A549 (cell line): ENCODE results near the gene PXYLP1. TPM values are rescaled to one million over a fixed set of nuclear protein-coding genes. Genes with fewer than 3 reads are reported as not detected.

Source experiments
- ATAC-seq, 2 experiments: fragments of 200-7000 bp in 1 of 2; fragments of >200 bp in 1 of 2; cut with Nextera tagmentation in 1 of 2; cut with Tn5 transposase in 1 of 2; 3 replicates each; pipeline versions ENCODE4 v1.8.0 to v1.9.1; 2018 to 2020; ENCODE audit warnings: mild to moderate bottlenecking in 1 of 2, moderate library complexity in 1 of 2
- CTCF ChIA-PET: fragments of 300-600 bp; sonication (Branson Sonifier 250); formaldehyde crosslinking; extraction: SDS; loops from one replicate; lab custom pipeline; 2021; ENCODE audit warnings: antibody characterized with exemption, inconsistent platforms; lab: Yijun Ruan, JAX
- POLR2A ChIA-PET: fragments of 350-600 bp; formaldehyde crosslinking; extraction: SDS; loops from one replicate; lab custom pipeline; 2021; ENCODE audit warnings: antibody characterized with exemption, inconsistent platforms; lab: Yijun Ruan, JAX
- DNase-seq, 2 experiments: peaks; one replicate each; pipeline versions ENCODE4 v3.0.0 to v3.0.0-alpha.2; 2011 to 2016; ENCODE audit warnings: low read depth in 1 of 2, low spot score in 1 of 2
- FAIRE-seq: peaks from 2 replicates; lab custom pipeline; 2011; peaks lifted over from hg19 to GRCh38; lab: Jason Lieb, UNC
- H3K27ac ChIP-seq, 2 experiments: fragments of >200 bp; sonication (Bioruptor Twin); formaldehyde crosslinking; 3 replicates each; pipeline ENCODE4 v1.5.1; 2016 to 2017
- H3K4me1 ChIP-seq: fragments of >200 bp; sonication (Bioruptor Twin); formaldehyde crosslinking; 3 replicates; pipeline ENCODE4 v1.6.1; 2016
- H3K4me2 ChIP-seq: fragments of >200 bp; sonication (Bioruptor Twin); formaldehyde crosslinking; 3 replicates; pipeline ENCODE4 v1.6.1; 2016
- H3K4me3 ChIP-seq: fragments of >200 bp; sonication (Bioruptor Twin); formaldehyde crosslinking; 3 replicates; pipeline ENCODE4 v1.5.1; 2016
- H3K9me3 ChIP-seq: fragments of >200 bp; sonication (Bioruptor Twin); formaldehyde crosslinking; 3 replicates; pipeline ENCODE4 v1.6.1; 2016
- CBX8 ChIP-seq: fragments of 200-600 bp; sonication (generic); IDR thresholded peaks from 2 replicates; pipeline ENCODE4 v1.6.1; 2016
- CEBPB ChIP-seq, 2 experiments: fragments of >200 bp in 1 of 2; sonication (Bioruptor Twin) in 1 of 2; formaldehyde crosslinking in 1 of 2; IDR thresholded peaks; 2 replicates each; pipeline ENCODE4 v1.6.1; 2012 to 2016
- EHMT2 ChIP-seq: fragments of 200-600 bp; sonication (generic); IDR thresholded peaks from 2 replicates; pipeline ENCODE4 v1.6.1; 2016; ENCODE audit warnings: antibody characterized with exemption, low read depth, mild to moderate bottlenecking, moderate library complexity
- EP300 ChIP-seq, 2 experiments: fragments of >200 bp; sonication (Bioruptor Twin); formaldehyde crosslinking; IDR thresholded peaks; 2 replicates in 1 of 2; 3 replicates in 1 of 2; pipeline ENCODE4 v1.6.1; 2016 to 2017
- ESRRA ChIP-seq: fragments of 150-350 bp; IDR thresholded peaks from 2 replicates; pipeline ENCODE4 v1.6.1; 2014; ENCODE audit warnings: mild to moderate bottlenecking, low read length, borderline replicate concordance
- HDAC2 ChIP-seq: fragments of 200-600 bp; sonication (generic); IDR thresholded peaks from 2 replicates; pipeline ENCODE4 v1.6.1; 2016
- KDM1A ChIP-seq: fragments of 200-600 bp; sonication (generic); IDR thresholded peaks from 2 replicates; pipeline ENCODE4 v1.6.1; 2016; ENCODE audit warnings: low read depth, mild to moderate bottlenecking
- KDM5A ChIP-seq: fragments of 200-600 bp; sonication (generic); IDR thresholded peaks from 2 replicates; pipeline ENCODE4 v1.6.1; 2016; ENCODE audit warnings: antibody characterized with exemption, mild to moderate bottlenecking
- MAFK ChIP-seq: fragments of 450-650 bp; IDR thresholded peaks from 2 replicates; pipeline ENCODE4 v1.6.1; 2014; ENCODE audit not compliant: partially characterized antibody
- POLR2A ChIP-seq: IDR thresholded peaks from 2 replicates; pipeline ENCODE4 v1.6.1; 2012; ENCODE audit warnings: mild to moderate bottlenecking, low read length
- RAD21 ChIP-seq, 2 experiments: fragments of >200 bp in 1 of 2; sonication (Bioruptor Twin) in 1 of 2; formaldehyde crosslinking in 1 of 2; IDR thresholded peaks in 1 of 2; conservative IDR thresholded peaks in 1 of 2; 2 replicates in 1 of 2; 3 replicates in 1 of 2; pipeline ENCODE4 v1.6.1; 2012 to 2018; ENCODE audit warnings: inconsistent platforms in 1 of 2
- RCOR1 ChIP-seq: fragments of 150-350 bp; IDR thresholded peaks from 2 replicates; pipeline ENCODE4 v1.6.1; 2014; ENCODE audit warnings: antibody characterized with exemption, low read length, low read depth
- RFX5 ChIP-seq: fragments of 450-650 bp; IDR thresholded peaks from 2 replicates; pipeline ENCODE4 v1.7.1; 2014; ENCODE audit warnings: antibody characterized with exemption, mild to moderate bottlenecking, moderate library complexity
- RNF2 ChIP-seq: fragments of 200-600 bp; sonication (generic); IDR thresholded peaks from 2 replicates; pipeline ENCODE4 v1.6.1; 2016; ENCODE audit warnings: low read depth, mild to moderate bottlenecking, antibody characterized with exemption, moderate library complexity, borderline replicate concordance
- SREBF2 ChIP-seq: fragments of 450-650 bp; IDR thresholded peaks from 2 replicates; pipeline ENCODE4 v1.6.1; 2014; ENCODE audit warnings: mild to moderate bottlenecking, moderate library complexity
- ZFP36 ChIP-seq: fragments of 450-650 bp; IDR thresholded peaks from 2 replicates; pipeline ENCODE4 v1.6.1; 2014; ENCODE audit warnings: borderline replicate concordance; ENCODE audit not compliant: partially characterized antibody
- WGBS: methylation state at CpG from one replicate; pipeline ENCODE4 v1.1.6; 2017; ENCODE audit errors: missing lambda C conversion rate; 5-methylcytosine and 5-hydroxymethylcytosine counted together
- polyA plus RNA-seq, 4 experiments: library from polyadenylated mRNA; depleted of rRNA in 3 of 4; stranded (reverse); fragments of >200 nt; fragmentation: RNase III in 1 of 4; extraction: RNeasy Plus Mini Kit Qiagen cat#74134 plus additional on column Dnase treatment in 1 of 4; gene quantifications; 2 replicates in 3 of 4; 3 replicates in 1 of 4; pipeline ENCODE4 v1.2.3, GENCODE V29; 2011 to 2017
- TF ChIP-seq, protein P1 (sequence below): fragments of >200 bp; sonication (Bioruptor Twin); formaldehyde crosslinking; IDR thresholded peaks from 3 replicates; pipeline ENCODE4 v1.6.1; 2016
- TF ChIP-seq, protein P2 (sequence below): fragments of >200 bp; sonication (Bioruptor Twin); formaldehyde crosslinking; IDR thresholded peaks from 3 replicates; pipeline ENCODE4 v1.5.1; 2016
- TF ChIP-seq, protein P3 (sequence below): fragments of 150-350 bp; IDR thresholded peaks from 2 replicates; pipeline ENCODE4 v1.6.1; 2014; ENCODE audit warnings: low read depth, mild to moderate bottlenecking, low read length
- TF ChIP-seq, protein P4 (sequence below): fragments of 250-450 bp; sonication (Bioruptor Pico); IDR thresholded peaks from 2 replicates; pipeline ENCODE4 v1.5.0; 2020; ENCODE audit warnings: low read depth, mild to moderate bottlenecking, moderate library complexity
- TF ChIP-seq, protein P5 (sequence below): IDR thresholded peaks from 2 replicates; pipeline ENCODE4 v1.6.1; 2012

Gene PXYLP1
- polyA plus RNA-seq, 2 of the 4 experiments (the other 2 are of a cell fraction), result 8.0 to 11.7 TPM

DNA sequence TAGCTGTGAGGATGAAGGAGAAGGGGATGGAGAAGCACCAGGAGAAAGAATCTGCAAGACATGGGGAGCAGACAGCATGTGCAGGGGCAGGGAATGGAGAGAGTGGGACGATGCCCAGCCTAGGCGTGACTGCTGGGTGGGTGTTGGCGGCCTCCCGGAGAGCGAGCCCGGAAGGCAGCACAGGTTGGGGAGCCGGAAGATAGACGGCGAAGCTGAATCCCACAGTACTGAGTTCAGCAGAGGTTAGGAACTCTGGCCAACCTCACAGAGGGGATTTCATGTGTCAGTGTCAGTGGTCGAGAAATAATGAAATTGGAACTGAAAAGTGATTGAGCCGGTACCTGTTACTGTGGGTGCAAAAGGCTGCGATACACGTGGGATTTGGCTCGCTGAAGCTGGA, 55.2 kb downstream of the PXYLP1 start:
- WGBS, result 88% methylated on average over 14 of the region's 14 CpGs
- ChIA-PET CTCF (interaction anchor here (0.6 to 8.2 kb wide), 3 partner anchors 16 to 147 kb away, joined by 3 to 68 read pairs (median 12); partner anchors contain the start of gene PXYLP1), POLR2A (no interaction called here)

DNA sequence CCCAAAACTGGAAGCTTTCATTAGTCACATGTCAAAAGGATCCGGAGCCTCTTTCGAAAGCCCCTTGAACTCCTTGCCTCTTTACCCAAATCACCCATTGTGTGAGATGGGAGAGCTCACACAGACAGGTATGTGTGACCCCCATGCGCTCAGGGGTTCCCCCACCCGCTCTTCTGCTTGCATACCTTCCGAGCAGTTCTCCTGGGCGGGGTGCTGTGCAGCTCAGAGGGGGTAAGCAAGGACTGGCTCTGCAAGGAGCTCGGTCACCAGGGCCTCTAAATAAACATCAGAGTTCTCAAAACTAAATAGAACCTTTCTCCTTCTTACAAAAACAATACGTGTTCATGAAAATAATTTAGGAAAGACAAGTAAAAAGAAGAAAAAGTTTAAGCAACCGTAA, 55.7 kb downstream of the PXYLP1 start:
- DNase-seq (no peak), FAIRE-seq (no peak), ATAC-seq (no peak)
- Histone ChIP-seq H3K4me1 (no peaks in the 10 kb centered on the region), H3K27ac (no peak overlapping the region), H3K9me3 (no peaks in the 10 kb centered on the region), H3K4me2 (no peak overlapping the region), H3K4me3 (no peak overlapping the region)
- CTCF ChIA-PET, result interaction anchor here (0.6 to 8.2 kb wide), 3 partner anchors 16 to 147 kb away, joined by 3 to 68 read pairs (median 12); partner anchors contain the start of gene PXYLP1
- TF ChIP-seq CEBPB (IDR thresholded peaks at IDR 0.05), result no peak
- TF ChIP-seq, protein P1, sequence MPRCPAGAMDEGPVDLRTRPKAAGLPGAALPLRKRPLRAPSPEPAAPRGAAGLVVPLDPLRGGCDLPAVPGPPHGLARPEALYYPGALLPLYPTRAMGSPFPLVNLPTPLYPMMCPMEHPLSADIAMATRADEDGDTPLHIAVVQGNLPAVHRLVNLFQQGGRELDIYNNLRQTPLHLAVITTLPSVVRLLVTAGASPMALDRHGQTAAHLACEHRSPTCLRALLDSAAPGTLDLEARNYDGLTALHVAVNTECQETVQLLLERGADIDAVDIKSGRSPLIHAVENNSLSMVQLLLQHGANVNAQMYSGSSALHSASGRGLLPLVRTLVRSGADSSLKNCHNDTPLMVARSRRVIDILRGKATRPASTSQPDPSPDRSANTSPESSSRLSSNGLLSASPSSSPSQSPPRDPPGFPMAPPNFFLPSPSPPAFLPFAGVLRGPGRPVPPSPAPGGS, result no peak
- no peak for TF ChIP-seq RNF2
- TF ChIP-seq, protein P2, sequence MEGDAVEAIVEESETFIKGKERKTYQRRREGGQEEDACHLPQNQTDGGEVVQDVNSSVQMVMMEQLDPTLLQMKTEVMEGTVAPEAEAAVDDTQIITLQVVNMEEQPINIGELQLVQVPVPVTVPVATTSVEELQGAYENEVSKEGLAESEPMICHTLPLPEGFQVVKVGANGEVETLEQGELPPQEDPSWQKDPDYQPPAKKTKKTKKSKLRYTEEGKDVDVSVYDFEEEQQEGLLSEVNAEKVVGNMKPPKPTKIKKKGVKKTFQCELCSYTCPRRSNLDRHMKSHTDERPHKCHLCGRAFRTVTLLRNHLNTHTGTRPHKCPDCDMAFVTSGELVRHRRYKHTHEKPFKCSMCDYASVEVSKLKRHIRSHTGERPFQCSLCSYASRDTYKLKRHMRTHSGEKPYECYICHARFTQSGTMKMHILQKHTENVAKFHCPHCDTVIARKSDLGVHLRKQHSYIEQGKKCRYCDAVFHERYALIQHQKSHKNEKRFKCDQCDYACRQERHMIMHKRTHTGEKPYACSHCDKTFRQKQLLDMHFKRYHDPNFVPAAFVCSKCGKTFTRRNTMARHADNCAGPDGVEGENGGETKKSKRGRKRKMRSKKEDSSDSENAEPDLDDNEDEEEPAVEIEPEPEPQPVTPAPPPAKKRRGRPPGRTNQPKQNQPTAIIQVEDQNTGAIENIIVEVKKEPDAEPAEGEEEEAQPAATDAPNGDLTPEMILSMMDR, result no peak
- TF ChIP-seq MAFK, result no peak
- TF ChIP-seq POLR2A, result no peak
- no peak for TF ChIP-seq CBX8
- TF ChIP-seq, protein P3, sequence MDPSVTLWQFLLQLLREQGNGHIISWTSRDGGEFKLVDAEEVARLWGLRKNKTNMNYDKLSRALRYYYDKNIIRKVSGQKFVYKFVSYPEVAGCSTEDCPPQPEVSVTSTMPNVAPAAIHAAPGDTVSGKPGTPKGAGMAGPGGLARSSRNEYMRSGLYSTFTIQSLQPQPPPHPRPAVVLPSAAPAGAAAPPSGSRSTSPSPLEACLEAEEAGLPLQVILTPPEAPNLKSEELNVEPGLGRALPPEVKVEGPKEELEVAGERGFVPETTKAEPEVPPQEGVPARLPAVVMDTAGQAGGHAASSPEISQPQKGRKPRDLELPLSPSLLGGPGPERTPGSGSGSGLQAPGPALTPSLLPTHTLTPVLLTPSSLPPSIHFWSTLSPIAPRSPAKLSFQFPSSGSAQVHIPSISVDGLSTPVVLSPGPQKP, result no peak
- no peak for TF ChIP-seq RAD21 (conservative IDR thresholded peaks at IDR 0.05 in 1 of 2, IDR thresholded peaks at IDR 0.05 in 1 of 2)
- no peak for TF ChIP-seq SREBF2
- TF ChIP-seq KDM1A, result no peak
- TF ChIP-seq RCOR1, result no peak
- no peak for TF ChIP-seq HDAC2
- TF ChIP-seq RFX5, result no peak
- no peak for TF ChIP-seq ZFP36
- no peak for TF ChIP-seq KDM5A
- no peak for TF ChIP-seq ESRRA
- no peak for TF ChIP-seq EHMT2
- no peak for TF ChIP-seq EP300 (IDR thresholded peaks at IDR 0.05)
- TF ChIP-seq, protein P4, sequence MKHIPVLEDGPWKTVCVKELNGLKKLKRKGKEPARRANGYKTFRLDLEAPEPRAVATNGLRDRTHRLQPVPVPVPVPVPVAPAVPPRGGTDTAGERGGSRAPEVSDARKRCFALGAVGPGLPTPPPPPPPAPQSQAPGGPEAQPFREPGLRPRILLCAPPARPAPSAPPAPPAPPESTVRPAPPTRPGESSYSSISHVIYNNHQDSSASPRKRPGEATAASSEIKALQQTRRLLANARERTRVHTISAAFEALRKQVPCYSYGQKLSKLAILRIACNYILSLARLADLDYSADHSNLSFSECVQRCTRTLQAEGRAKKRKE, result no peak
- POLR2A ChIA-PET, result no interaction called here
- 88% methylated on average over 9 of the region's 9 CpGs for WGBS

More for the DNA sequence above, 55.2 kb downstream of the PXYLP1 start:
- no peaks in the 10 kb centered on the region for H3K9me3 ChIP-seq
- DNase-seq (no peak), FAIRE-seq (no peak), ATAC-seq (no peak)
- no peaks in the 10 kb centered on the region for H3K4me1 ChIP-seq
- no peak overlapping the region for H3K27ac ChIP-seq
- no peak overlapping the region for H3K4me3 ChIP-seq
- TF ChIP-seq EP300 (IDR thresholded peaks at IDR 0.05) (no peak), CEBPB (IDR thresholded peaks at IDR 0.05) (no peak), KDM5A (no peak)
- TF ChIP-seq, protein P5, sequence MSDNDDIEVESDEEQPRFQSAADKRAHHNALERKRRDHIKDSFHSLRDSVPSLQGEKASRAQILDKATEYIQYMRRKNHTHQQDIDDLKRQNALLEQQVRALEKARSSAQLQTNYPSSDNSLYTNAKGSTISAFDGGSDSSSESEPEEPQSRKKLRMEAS, result no peak
- H3K4me2 ChIP-seq, result no peak overlapping the region
